ENCODE data around the gene PTGFRN.

PTGFRN gene

DNA sequence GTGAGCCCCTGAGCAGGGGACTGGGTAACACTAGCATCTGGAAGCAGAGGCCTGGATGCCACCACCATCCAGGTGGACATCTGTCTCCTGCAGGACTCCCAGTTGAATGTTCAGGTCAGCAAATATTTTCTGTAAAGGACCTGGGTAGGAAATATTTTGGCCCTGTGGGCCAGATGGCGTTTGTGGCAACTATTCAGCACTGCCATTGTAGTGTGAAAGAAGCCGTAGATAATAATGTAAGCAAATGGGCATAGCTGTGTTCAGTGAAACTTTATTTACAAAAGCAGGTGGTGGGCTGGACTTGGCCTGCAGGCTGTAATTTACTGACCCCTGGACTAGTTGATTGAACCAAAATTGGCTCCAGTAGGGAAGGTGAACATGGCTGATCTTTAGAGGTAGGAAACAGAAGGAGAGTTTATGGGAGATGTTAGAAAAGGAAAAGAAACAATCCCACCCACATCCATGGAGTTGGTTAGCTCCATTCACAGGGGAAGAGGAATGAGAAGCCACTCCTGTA is 71.9 kb downstream of the PTGFRN start:
- no peak for DNase-seq (ENCODE audit: low read depth)
- TF ChIP-seq CTCF (IDR thresholded peaks at IDR 0.05; ENCODE audit: control insufficient read depth, insufficient read depth, low read depth, low read length, missing control alignments), result no peak
- no peak overlapping the region for H3K4me3 ChIP-seq (ENCODE audit: control insufficient read depth, low read depth, low read length)

- no peak for TF ChIP-seq CTCF (IDR thresholded peaks at IDR 0.05; ENCODE audit: control insufficient read depth, insufficient read depth, low read depth, low read length, missing control alignments)
- H3K4me3 ChIP-seq (ENCODE audit: control insufficient read depth, low read depth, low read length), result no peak overlapping the region
- DNase-seq (ENCODE audit: low read depth), result no peak
Measured at GRCh38 chr1:116982319-116983004, 72.7 kb downstream of the PTGFRN start.

GRCh38 chr1:116983112-116983511 is 73.4 kb downstream of the PTGFRN start:
- no peak overlapping the region for H3K4me3 ChIP-seq (ENCODE audit: control insufficient read depth, low read depth, low read length)
- TF ChIP-seq CTCF (IDR thresholded peaks at IDR 0.05; ENCODE audit: control insufficient read depth, insufficient read depth, low read depth, low read length, missing control alignments), result no peak
- DNase-seq (ENCODE audit: low read depth), result no peak

GRCh38 chr1:116983678-116984077 is 74.0 kb downstream of the PTGFRN start:
- DNase-seq (ENCODE audit: low read depth), result no peak
- TF ChIP-seq CTCF (IDR thresholded peaks at IDR 0.05; ENCODE audit: control insufficient read depth, insufficient read depth, low read depth, low read length, missing control alignments), result no peak
- H3K4me3 ChIP-seq (ENCODE audit: control insufficient read depth, low read depth, low read length), result no peak overlapping the region

DNA sequence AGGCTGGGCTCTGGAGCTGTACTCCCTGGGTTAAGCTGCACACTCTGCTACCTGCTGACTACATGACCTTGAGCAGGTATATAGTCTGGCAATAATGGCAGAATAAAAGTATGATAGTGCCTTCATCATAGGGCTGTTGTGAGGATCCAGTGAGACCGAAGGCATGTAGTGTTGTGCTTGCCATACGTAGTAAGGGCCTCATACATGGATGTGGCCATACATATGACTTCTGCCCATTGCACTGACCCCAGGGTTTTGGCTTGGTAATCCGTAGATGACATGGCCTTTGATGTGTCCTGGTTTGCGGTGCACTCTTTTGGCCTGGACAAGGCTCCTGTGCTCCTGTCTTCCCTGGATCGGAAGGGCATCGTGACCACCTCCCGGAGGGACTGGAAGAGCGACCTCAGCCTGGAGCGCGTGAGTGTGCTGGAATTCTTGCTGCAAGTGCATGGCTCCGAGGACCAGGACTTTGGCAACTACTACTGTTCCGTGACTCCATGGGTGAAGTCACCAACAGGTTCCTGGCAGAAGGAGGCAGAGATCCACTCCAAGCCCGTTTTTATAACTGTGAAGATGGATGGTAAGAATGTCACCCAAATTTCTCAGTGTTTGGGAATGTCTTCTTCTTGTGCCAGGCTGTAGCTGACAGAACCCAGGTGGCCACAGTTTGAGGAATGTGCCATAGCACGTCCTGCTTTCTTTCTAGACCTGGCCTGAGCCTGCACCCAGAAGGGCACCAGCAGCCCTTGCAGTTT is 74.9 kb downstream of the PTGFRN start:
- no peak for DNase-seq (ENCODE audit: low read depth)
- no peak overlapping the region for H3K4me3 ChIP-seq (ENCODE audit: control insufficient read depth, low read depth, low read length)
- no peak for TF ChIP-seq CTCF (IDR thresholded peaks at IDR 0.05; ENCODE audit: control insufficient read depth, insufficient read depth, low read depth, low read length, missing control alignments)

- H3K4me3 ChIP-seq (ENCODE audit: control insufficient read depth, low read depth, low read length), result no peak overlapping the region
- no peak for TF ChIP-seq CTCF (IDR thresholded peaks at IDR 0.05; ENCODE audit: control insufficient read depth, insufficient read depth, low read depth, low read length, missing control alignments)
- no peak for DNase-seq (ENCODE audit: low read depth)
Measured at GRCh38 chr1:116986421-116987255, 76.9 kb downstream of the PTGFRN start.

Data from AG09309 (cell line).